PFSK-1 (cell line): Measurements from ENCODE around the gene ZNF101.

Experiments used
- FOXP2 ChIP-seq: optimal IDR thresholded peaks from 2 replicates; pipeline ENCODE3; 2011; ENCODE audit warnings: borderline replicate concordance, control low read depth, inconsistent platforms; ENCODE audit not compliant: insufficient read depth; ENCODE audit errors: extremely low read length, extremely low read depth
- POLR2AphosphoS5 ChIP-seq: IDR thresholded peaks from 2 replicates; pipeline ENCODE4 v1.6.1; 2012; ENCODE audit warnings: low read depth, mild to moderate bottlenecking, control low read depth, low read length, moderate library complexity
- REST ChIP-seq, 2 experiments: IDR thresholded peaks; 2 replicates each; pipeline versions ENCODE4 v1.6.1 to v1.8.0; 2011 to 2012; ENCODE audit warnings: low read depth in 2 of 2, low read length in 2 of 2, control low read depth in 1 of 2, inconsistent platforms in 1 of 2, mild to moderate bottlenecking in 1 of 2, moderate library complexity in 1 of 2; ENCODE audit not compliant: insufficient read depth in 1 of 2
- TAF1 ChIP-seq: IDR thresholded peaks from 2 replicates; pipeline ENCODE4 v1.6.1; 2012; ENCODE audit warnings: low read length, control low read depth, borderline replicate concordance; ENCODE audit not compliant: insufficient read depth

Gene ZNF101

GRCh38 chr19:19732579-19733501, 64.2 kb downstream of the ZNF101 start, which contains the start of gene ZNF14:
Gene ZNF14 (minus strand): TSS chr19:19733112. CDS start chr19:19732958, 154 bp downstream.
- peak; percentile 89 for TF ChIP-seq POLR2AphosphoS5
- TF ChIP-seq REST (IDR thresholded peaks at IDR 0.05; ENCODE audit: insufficient read depth in 1 of 2, low read depth in 2 of 2, low read length in 2 of 2): 0 out of 4 replicates have a peak, but pooled peaks of 1 of the 2 experiments have one; percentile 33
- TF ChIP-seq FOXP2: no peak
- TF ChIP-seq TAF1: no peak
